SK-N-SH (cell line): ENCODE results near the gene HTR6. TPM values are rescaled to one million over a fixed set of nuclear protein-coding genes. Genes with fewer than 3 reads are reported as not detected.

Source experiments
- CTCF ChIA-PET: fragments of 300-600, 350-600 bp; formaldehyde crosslinking; extraction: SDS; loops from one replicate; lab custom pipeline; 2021; lab: Yijun Ruan, JAX
- POLR2A ChIA-PET: fragments of 350-600 bp; sonication (Branson Sonifier 250); formaldehyde crosslinking; extraction: SDS; loops from one replicate; lab custom pipeline; 2020; ENCODE audit warnings: antibody characterized with exemption, inconsistent platforms; lab: Yijun Ruan, JAX
- DNase-seq: peaks from one replicate; pipeline ENCODE4 v3.0.0; 2012
- H2AFZ ChIP-seq: fragments of 200-600 bp; sonication (generic); 2 replicates; pipeline ENCODE4 v1.8.1; 2016; ENCODE audit warnings: antibody characterized with exemption, mild to moderate bottlenecking, low read depth
- H3F3A ChIP-seq: fragments of 200-600 bp; sonication (generic); replicated peaks from 2 replicates; pipeline ENCODE3; 2016; ENCODE audit warnings: antibody characterized with exemption, mild to moderate bottlenecking; ENCODE audit not compliant: insufficient read depth
- H3K27ac ChIP-seq, 2 experiments: fragments of 200-500 bp in 1 of 2; fragments of 200-600 bp in 1 of 2; sonication (Bioruptor generic) in 1 of 2; sonication (generic), shearing (Covaris generic) in 1 of 2; 2 replicates each; pipeline versions ENCODE4 v1.5.1 to v1.6.1; 2014 to 2016; ENCODE audit warnings: low read depth in 2 of 2, inconsistent platforms in 1 of 2, low read length in 1 of 2, mild to moderate bottlenecking in 1 of 2, mixed read lengths in 1 of 2
- H3K27me3 ChIP-seq: fragments of 200-600 bp; sonication (generic), shearing (Covaris generic); 2 replicates; pipeline ENCODE4 v1.6.1; 2016; ENCODE audit warnings: mixed run types; ENCODE audit not compliant: insufficient read depth
- H3K36me3 ChIP-seq, 2 experiments: fragments of 200-500 bp in 1 of 2; fragments of 200-600 bp in 1 of 2; sonication (Bioruptor generic) in 1 of 2; sonication (generic) in 1 of 2; replicated peaks in 1 of 2; 2 replicates each; pipeline versions ENCODE3 to v1.5.1; 2014 to 2016; ENCODE audit warnings: low read length in 1 of 2, mild to moderate bottlenecking in 1 of 2; ENCODE audit not compliant: insufficient read depth in 2 of 2, control insufficient read depth in 1 of 2
- H3K4me1 ChIP-seq, 2 experiments: fragments of 200-500 bp in 1 of 2; fragments of 200-600 bp in 1 of 2; sonication (Bioruptor generic) in 1 of 2; sonication (generic), shearing (Covaris generic) in 1 of 2; 2 replicates each; pipeline versions ENCODE4 v1.5.1 to v1.6.1; 2014 to 2016; ENCODE audit warnings: low read depth in 1 of 2, low read length in 1 of 2, mixed run types in 1 of 2; ENCODE audit not compliant: insufficient read depth in 2 of 2, control insufficient read depth in 1 of 2
- H3K4me2 ChIP-seq: fragments of 200-600 bp; sonication (generic), shearing (Covaris generic); 2 replicates; pipeline ENCODE4 v1.6.1; 2017; ENCODE audit warnings: mixed run types
- H3K4me3 ChIP-seq, 2 experiments: fragments of 200-500 bp in 1 of 2; fragments of 200-600 bp in 1 of 2; sonication (Bioruptor generic) in 1 of 2; sonication (generic), shearing (Covaris generic) in 1 of 2; 2 replicates each; pipeline versions ENCODE4 v1.5.1 to v1.8.1; 2014 to 2016; ENCODE audit warnings: low read depth in 2 of 2, inconsistent platforms in 1 of 2, low read length in 1 of 2, mild to moderate bottlenecking in 1 of 2, mixed read lengths in 1 of 2, moderate library complexity in 1 of 2
- H3K79me2 ChIP-seq: fragments of 200-600 bp; sonication (generic); 2 replicates; pipeline ENCODE4 v1.8.1; 2017; ENCODE audit warnings: mild to moderate bottlenecking; ENCODE audit not compliant: insufficient read depth
- H3K9ac ChIP-seq: fragments of 200-600 bp; sonication (generic); 2 replicates; pipeline ENCODE4 v1.6.1; 2017; ENCODE audit warnings: mixed run types
- H3K9me2 ChIP-seq: fragments of 200-600 bp; sonication (generic); 2 replicates; pipeline ENCODE4 v1.6.1; 2017; ENCODE audit warnings: mixed run types
- H3K9me3 ChIP-seq: fragments of 200-600 bp; sonication (generic); 2 replicates; pipeline ENCODE4 v1.6.1; 2017; ENCODE audit warnings: mixed run types, mild to moderate bottlenecking, moderate library complexity
- H4K20me1 ChIP-seq: fragments of 200-600 bp; sonication (generic); 2 replicates; pipeline ENCODE4 v1.6.1; 2017; ENCODE audit warnings: mild to moderate bottlenecking, mixed run types; ENCODE audit not compliant: insufficient read depth
- EP300 ChIP-seq, 2 experiments: IDR thresholded peaks; 2 replicates each; pipeline versions ENCODE4 v1.4.0 to v1.6.1; 2012; ENCODE audit warnings: borderline replicate concordance in 1 of 2, low read depth in 1 of 2, low read length in 1 of 2
- FOXJ3 ChIP-seq: sonication (generic); formaldehyde crosslinking; IDR thresholded peaks from 2 replicates; pipeline ENCODE4 v1.5.1; 2020; ENCODE audit warnings: mild to moderate bottlenecking, missing genetic modification reagents
- GABPA ChIP-seq: IDR thresholded peaks from 2 replicates; pipeline ENCODE4 v1.4.0; 2012; ENCODE audit warnings: low read depth, mild to moderate bottlenecking
- GATA2 ChIP-seq: sonication (generic); formaldehyde crosslinking; IDR thresholded peaks from 2 replicates; pipeline ENCODE4 v1.5.0; 2020; ENCODE audit warnings: mild to moderate bottlenecking, missing genetic modification reagents
- MXI1 ChIP-seq: IDR thresholded peaks from 2 replicates; pipeline ENCODE4 v1.6.1; 2012; ENCODE audit warnings: mild to moderate bottlenecking, low read depth, low read length, improper control_type of control experiment
- NFIC ChIP-seq: IDR thresholded peaks from 2 replicates; pipeline ENCODE4 v1.4.0; 2012; ENCODE audit warnings: borderline replicate concordance
- POLR2AphosphoS5 ChIP-seq: IDR thresholded peaks from 2 replicates; pipeline ENCODE4 v1.6.1; 2012; ENCODE audit warnings: low read depth, low read length
- RCOR1 ChIP-seq: fragments of 150-350 bp; IDR thresholded peaks from 2 replicates; pipeline ENCODE4 v1.6.1; 2017; ENCODE audit warnings: antibody characterized with exemption, low read length
- REST ChIP-seq: IDR thresholded peaks from 2 replicates; pipeline ENCODE4 v1.6.1; 2012; ENCODE audit warnings: mild to moderate bottlenecking, low read depth, low read length, moderate library complexity
- RFX5 ChIP-seq: IDR thresholded peaks from 2 replicates; pipeline ENCODE4 v1.6.1; 2012; ENCODE audit warnings: mild to moderate bottlenecking, improper control_type of control experiment, low read length
- SMC3 ChIP-seq: IDR thresholded peaks from 2 replicates; pipeline ENCODE4 v1.6.1; 2012; ENCODE audit warnings: low read depth, low read length, improper control_type of control experiment
- TAF1 ChIP-seq: IDR thresholded peaks from 2 replicates; pipeline ENCODE4 v1.6.1; 2012; ENCODE audit warnings: low read depth, mild to moderate bottlenecking, low read length, moderate library complexity, borderline replicate concordance
- TEAD4 ChIP-seq: IDR thresholded peaks from 2 replicates; pipeline ENCODE4 v1.4.0; 2012; ENCODE audit warnings: mild to moderate bottlenecking, borderline replicate concordance; ENCODE audit not compliant: insufficient read depth
- USF2 ChIP-seq: fragments of 150-350 bp; IDR thresholded peaks from 2 replicates; pipeline ENCODE4 v1.6.1; 2017; ENCODE audit warnings: antibody characterized with exemption, low read length, low read depth, borderline replicate concordance
- WGBS: methylation state at CpG from one replicate; pipeline ENCODE4 v1.1.6; 2017; ENCODE audit warnings: low lambda C conversion rate; 5-methylcytosine and 5-hydroxymethylcytosine counted together
- polyA plus RNA-seq, 3 experiments: library from polyadenylated mRNA; depleted of rRNA; stranded (reverse); fragments of >200 nt; gene quantifications; 2 replicates each; pipeline ENCODE4 v1.2.3, GENCODE V29; 2012
- TF ChIP-seq, protein P1 (sequence below): IDR thresholded peaks from 2 replicates; pipeline ENCODE4; 2012
- TF ChIP-seq, protein P2 (sequence below): IDR thresholded peaks from 2 replicates; pipeline ENCODE4 v1.4.0; 2012; ENCODE audit warnings: low read depth, borderline replicate concordance

Gene HTR6
- polyA plus RNA-seq, 1 of the 3 experiments (the other 2 are of a cell fraction) = 0.05 TPM

GRCh38 chr1:19647643-19648042, 17.0 kb upstream of the HTR6 start:
- H3K27ac ChIP-seq = no peak overlapping the region
- H3K79me2 ChIP-seq = no peaks in the 10 kb centered on the region; the same call in none of the 2 replicates
- CTCF ChIA-PET = interaction anchor here (0.7 to 13.2 kb wide), 7 partner anchors 14 to 303 kb away, joined by 3 to 235 read pairs (median 9); no protein-coding TSS in a partner anchor
- DNase-seq = no peak
- 98% methylated on average over 13 of the region's 16 CpGs for WGBS
- no peak overlapping the region for H3K9ac ChIP-seq
- POLR2A ChIA-PET = no interaction called here
- peaks cover 15% of the 10 kb centered on the region; the same call in 1 of the 2 replicates for H4K20me1 ChIP-seq
- no peak overlapping the region for H2AFZ ChIP-seq
- H3K36me3 ChIP-seq = no peaks in the 10 kb centered on the region
- H3K27me3 ChIP-seq = no peaks in the 10 kb centered on the region
- no peaks in the 10 kb centered on the region for H3K9me3 ChIP-seq
- TF ChIP-seq FOXJ3 (CRISPR knock-in tag) = no peak
- TF ChIP-seq EP300 (IDR thresholded peaks at IDR 0.05; ENCODE audit: borderline replicate concordance in 1 of 2, low read depth in 1 of 2, low read length in 1 of 2) = no peak
- TF ChIP-seq GATA2 (CRISPR knock-in tag) = no peak
- TF ChIP-seq RCOR1 = no peak
- no peak for TF ChIP-seq RFX5
- no peak for TF ChIP-seq SMC3
- no peak for TF ChIP-seq GABPA
- TF ChIP-seq REST = no peak
- no peak for TF ChIP-seq NFIC
- H3K4me1 ChIP-seq = peaks cover 0 to 28% of the 10 kb centered on the region in 2 experiments; a peak in 1 of 4 replicates
- H3F3A ChIP-seq = peaks cover 5% of the 10 kb centered on the region
- H3K9me2 ChIP-seq = no peaks in the 10 kb centered on the region
- no peak overlapping the region for H3K4me3 ChIP-seq
- H3K4me2 ChIP-seq = no peak overlapping the region

DNA sequence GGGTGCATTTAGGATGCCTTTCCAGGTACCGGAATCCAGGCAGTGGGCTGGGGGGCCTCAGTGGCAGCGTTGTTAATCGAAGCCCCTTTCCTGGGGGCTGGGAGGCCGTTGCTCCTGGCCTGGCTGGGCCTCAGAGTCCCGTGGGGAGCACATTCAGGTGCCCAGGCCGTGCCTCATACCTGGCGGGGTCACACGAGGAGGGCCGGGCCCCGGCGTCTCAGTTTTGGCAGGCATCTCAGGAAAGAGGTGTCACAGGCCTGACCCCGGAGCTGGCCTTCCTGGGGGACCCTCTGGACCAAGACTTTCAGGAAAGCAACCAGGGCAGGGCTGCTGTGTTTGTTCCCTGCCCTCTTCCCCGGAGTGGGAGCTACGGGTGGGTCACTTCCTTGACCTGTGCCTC, 16.4 kb upstream of the HTR6 start:
- Histone ChIP-seq H3K79me2 (no peaks in the 10 kb centered on the region; the same call in none of the 2 replicates), H3K4me1 (peaks cover 0 to 28% of the 10 kb centered on the region in 2 experiments; a peak in 1 of 4 replicates), H4K20me1 (peaks cover 15% of the 10 kb centered on the region; the same call in 1 of the 2 replicates), H3K27me3 (no peaks in the 10 kb centered on the region), H3K9ac (no peak overlapping the region), H3K4me3 (no peak overlapping the region), H3K9me3 (no peaks in the 10 kb centered on the region), H3F3A (peaks cover 5% of the 10 kb centered on the region), H3K4me2 (no peak overlapping the region), H3K27ac (no peak overlapping the region), H2AFZ (no peak overlapping the region), H3K9me2 (no peaks in the 10 kb centered on the region), H3K36me3 (no peaks in the 10 kb centered on the region)
- DNase-seq = no peak
- POLR2A ChIA-PET = no interaction called here
- WGBS = 100% methylated on average over 3 of the region's 14 CpGs
- CTCF ChIA-PET = interaction anchor here (0.7 to 13.2 kb wide), 9 partner anchors 10 to 304 kb away, joined by 3 to 235 read pairs (median 4); no protein-coding TSS in a partner anchor
- TF ChIP-seq TAF1 (no peak), SMC3 (no peak), GABPA (no peak), TEAD4 (no peak), RCOR1 (no peak), EP300 (IDR thresholded peaks at IDR 0.05; ENCODE audit: borderline replicate concordance in 1 of 2, low read depth in 1 of 2, low read length in 1 of 2) (no peak), MXI1 (no peak), POLR2AphosphoS5 (no peak), REST (no peak), USF2 (no peak)
- TF ChIP-seq, protein P1, sequence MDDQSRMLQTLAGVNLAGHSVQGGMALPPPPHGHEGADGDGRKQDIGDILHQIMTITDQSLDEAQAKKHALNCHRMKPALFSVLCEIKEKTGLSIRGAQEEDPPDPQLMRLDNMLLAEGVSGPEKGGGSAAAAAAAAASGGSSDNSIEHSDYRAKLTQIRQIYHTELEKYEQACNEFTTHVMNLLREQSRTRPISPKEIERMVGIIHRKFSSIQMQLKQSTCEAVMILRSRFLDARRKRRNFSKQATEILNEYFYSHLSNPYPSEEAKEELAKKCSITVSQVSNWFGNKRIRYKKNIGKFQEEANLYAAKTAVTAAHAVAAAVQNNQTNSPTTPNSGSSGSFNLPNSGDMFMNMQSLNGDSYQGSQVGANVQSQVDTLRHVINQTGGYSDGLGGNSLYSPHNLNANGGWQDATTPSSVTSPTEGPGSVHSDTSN = no peak
- TF ChIP-seq, protein P2, sequence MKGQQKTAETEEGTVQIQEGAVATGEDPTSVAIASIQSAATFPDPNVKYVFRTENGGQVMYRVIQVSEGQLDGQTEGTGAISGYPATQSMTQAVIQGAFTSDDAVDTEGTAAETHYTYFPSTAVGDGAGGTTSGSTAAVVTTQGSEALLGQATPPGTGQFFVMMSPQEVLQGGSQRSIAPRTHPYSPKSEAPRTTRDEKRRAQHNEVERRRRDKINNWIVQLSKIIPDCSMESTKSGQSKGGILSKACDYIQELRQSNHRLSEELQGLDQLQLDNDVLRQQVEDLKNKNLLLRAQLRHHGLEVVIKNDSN = no peak
